Thyroid gland (tissue), 4 donors: ENCODE measurements around the gene CYP2B6.

Source experiments
- POLR2A ChIP-seq, 2 donors: fragments of 450-650 bp; IDR thresholded peaks; one replicate each; pipeline ENCODE4 v1.6.1; 2017; ENCODE audit warnings: antibody characterized with exemption in 2 of 2, mild to moderate bottlenecking in 2 of 2, moderate library complexity in 1 of 2
- TF ChIP-seq, protein P1 (sequence below), 6 experiments: fragments of 200-600 bp in 3 of 6; fragments of 450-650 bp in 3 of 6; sonication (generic) in 3 of 6; IDR thresholded peaks; one replicate each; pipeline ENCODE4 v1.5.1; 2016 to 2019; ENCODE audit warnings: antibody characterized with exemption in 6 of 6, mild to moderate bottlenecking in 2 of 6, inconsistent platforms in 1 of 6, moderate library complexity in 1 of 6

DNA sequence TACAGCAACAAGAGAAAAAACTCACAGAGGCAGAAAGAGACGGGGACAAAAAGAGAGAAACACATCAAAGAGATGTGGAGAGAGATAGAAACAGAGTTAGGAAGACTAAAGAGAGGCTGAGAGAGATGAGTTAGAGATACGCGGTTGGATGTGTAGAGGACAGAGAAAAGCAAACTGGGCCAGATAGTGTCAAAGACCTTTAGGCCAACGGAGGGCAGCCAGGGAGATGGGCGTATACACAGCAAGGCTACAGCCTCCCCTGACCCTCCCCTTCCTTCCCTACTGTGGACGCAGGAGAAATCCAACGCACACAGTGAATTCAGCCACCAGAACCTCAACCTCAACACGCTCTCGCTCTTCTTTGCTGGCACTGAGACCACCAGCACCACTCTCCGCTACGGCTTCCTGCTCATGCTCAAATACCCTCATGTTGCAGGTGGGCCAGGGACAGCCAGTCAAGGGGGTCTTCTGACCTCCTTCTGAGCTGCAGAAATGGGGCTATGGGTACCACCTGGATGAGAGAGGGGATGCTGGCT lies 18.7 kb downstream of the CYP2B6 start:
- TF ChIP-seq, protein P1, sequence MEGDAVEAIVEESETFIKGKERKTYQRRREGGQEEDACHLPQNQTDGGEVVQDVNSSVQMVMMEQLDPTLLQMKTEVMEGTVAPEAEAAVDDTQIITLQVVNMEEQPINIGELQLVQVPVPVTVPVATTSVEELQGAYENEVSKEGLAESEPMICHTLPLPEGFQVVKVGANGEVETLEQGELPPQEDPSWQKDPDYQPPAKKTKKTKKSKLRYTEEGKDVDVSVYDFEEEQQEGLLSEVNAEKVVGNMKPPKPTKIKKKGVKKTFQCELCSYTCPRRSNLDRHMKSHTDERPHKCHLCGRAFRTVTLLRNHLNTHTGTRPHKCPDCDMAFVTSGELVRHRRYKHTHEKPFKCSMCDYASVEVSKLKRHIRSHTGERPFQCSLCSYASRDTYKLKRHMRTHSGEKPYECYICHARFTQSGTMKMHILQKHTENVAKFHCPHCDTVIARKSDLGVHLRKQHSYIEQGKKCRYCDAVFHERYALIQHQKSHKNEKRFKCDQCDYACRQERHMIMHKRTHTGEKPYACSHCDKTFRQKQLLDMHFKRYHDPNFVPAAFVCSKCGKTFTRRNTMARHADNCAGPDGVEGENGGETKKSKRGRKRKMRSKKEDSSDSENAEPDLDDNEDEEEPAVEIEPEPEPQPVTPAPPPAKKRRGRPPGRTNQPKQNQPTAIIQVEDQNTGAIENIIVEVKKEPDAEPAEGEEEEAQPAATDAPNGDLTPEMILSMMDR (IDR thresholded peaks at IDR 0.05), result no peak
- TF ChIP-seq POLR2A (IDR thresholded peaks at IDR 0.05), result no peak
